Stimulated activated CD8-positive, alpha-beta memory T cell treated with anti-CD3 and anti-CD28 coated beads, Interleukin-15, amount 100 ng/mL, for 48 hours (primary cell): ENCODE measurements around the gene HAAO.

Experiments
- DNase-seq, 2 donors: peaks; one replicate each; pipeline ENCODE4 v3.0.0-alpha.2; 2020; ENCODE audit warnings: low read depth in 2 of 2

HAAO gene

DNA sequence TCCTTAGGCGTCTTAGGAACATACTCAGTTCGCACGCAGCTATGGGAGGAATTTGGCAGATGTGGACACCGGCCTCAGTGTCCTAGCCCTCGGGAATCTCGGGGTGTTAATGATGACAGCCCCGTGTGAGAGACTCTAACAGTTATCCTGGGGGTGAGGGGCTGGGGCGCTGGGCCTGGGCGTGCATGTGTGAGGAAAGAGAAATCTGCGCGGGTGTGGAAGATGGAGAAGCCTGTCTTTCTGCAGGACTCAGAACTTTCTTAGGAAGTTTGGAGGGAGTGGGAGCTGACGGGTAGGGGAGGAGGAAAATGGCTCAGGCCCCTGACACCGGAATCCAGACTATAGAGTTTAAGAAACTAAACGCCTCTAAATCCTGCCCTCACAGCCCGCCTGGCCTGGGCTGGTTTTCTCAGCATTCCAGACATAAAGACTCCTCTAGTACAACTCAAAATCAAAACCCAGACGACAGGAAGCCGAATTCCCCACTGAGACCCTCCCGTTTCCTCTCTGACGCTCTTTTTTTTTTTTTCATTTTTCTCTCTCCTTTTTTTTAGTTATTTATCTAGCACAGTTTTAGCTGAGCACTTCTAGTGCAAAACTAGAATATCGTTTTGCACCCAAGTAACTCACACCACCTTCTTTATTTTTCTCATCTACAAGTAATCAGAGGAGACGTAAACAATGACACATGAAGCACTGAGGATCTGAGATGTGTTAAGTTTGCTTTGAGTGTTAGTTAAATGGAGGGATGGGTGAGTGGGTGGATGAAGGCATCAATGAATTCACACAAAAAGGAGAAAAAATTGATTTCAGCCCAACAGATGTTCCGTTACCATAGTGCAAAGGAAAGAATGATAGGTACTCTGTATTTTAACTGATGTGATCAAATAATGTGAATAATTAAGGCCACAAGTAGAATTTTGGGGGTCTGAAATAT is 1.2 kb upstream of the HAAO start:
- DNase-seq = no peak

DNA sequence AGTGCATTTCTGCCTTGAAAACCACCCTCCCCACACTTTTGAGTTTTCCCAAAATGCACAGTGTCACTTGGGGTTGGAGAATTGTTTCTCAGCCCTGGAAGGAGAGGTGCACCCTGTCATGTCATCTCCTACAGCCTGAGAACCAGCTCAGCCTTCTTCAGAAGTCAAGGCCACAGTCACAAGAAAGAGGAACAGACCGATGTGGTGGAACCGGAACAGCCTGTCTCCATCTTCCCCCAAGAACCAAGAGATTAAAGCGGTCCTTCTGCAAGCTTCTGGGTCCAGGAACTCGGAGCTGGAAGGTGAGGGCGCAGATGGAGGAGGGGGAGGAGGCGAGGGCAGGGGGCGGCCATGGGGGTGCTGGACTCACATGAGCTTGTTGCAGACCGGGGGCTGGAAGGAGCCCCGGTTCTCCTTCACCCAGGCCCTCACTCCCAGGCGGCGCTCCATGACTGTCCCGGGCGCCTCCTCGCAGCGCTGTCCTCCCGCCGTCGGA is 248 bp downstream of the HAAO start:
- DNase-seq = no peak

- no peak for DNase-seq
These were observed 777 bp downstream of the HAAO start for GRCh38 chr2:42791606-42792005.

DNA sequence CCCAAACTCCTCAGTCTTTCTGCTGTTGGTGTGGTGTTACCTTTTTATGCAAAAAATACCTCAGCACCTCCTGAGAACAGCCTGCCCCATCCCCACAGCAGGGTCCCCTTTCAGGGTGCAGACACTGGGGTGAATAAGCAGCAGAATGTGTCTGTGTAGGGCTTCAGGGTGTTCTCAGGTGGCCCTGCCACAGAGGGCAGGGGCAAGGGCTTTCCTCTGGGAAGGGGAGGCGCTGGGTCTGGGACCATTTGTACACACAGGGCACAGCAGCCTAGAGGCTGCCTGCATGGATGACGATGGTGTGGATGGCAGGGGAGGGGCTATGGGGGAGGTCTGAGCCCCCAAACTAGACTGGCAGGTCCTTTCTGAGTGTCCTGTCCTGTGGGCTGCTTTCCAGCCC is 2.6 kb downstream of the HAAO start:
- no peak for DNase-seq

DNA sequence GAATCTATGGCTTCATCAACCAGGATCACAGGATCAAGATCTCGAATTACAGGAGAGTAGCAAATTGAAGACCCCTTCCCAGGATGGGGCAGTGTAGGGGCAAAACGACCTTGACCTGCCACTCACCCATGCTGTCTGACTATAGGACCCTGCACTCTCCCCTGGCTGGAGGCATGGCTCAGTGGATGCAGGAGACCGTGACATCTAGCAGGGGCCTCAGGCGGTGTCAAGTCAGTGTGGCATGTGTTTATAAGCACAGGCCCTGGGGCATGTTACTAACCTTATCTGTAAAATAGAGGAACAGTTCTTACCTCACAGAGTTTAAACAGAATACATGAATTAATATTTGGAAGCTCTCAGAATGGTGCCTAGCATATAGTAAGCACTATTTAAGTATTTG is 3.5 kb downstream of the HAAO start:
- no peak for DNase-seq

DNA sequence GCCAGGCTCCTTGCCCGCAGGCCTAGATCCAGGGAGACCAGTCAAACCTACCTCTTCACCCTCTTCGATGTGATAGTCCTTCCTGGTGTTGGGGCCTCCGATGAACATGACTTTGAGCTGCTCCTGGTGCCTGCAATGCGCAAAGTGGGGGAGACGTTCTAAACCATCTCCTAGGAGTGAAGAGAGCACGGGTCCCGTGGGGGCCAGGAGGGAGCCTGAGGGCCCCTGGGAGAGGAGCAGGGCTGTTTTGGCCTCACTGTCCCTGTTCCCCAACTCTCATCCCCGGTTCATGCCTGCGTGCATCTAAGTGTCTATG is 3.9 kb downstream of the HAAO start:
- no peak for DNase-seq

GRCh38 chr2:42787788-42788477 is 4.5 kb downstream of the HAAO start:
- DNase-seq = no peak

DNA sequence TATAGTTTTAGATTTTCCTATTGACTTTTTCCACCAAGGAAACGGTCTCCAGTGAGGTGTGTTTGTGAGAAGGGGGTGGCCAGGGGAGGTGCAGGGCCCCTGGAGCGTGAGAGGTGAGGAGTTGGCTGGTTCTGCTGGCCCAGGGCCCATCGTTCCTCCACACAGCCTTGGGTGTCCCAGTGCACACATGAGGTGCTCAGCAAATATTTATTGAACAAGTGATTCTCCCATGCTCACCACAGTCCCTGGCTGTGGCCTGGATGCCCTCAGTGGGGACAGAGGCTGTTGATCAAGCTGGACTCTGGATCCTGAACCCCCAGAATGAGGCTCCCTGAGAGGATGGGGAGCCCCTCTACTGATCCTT is 5.0 kb downstream of the HAAO start:
- no peak for DNase-seq

- DNase-seq = no peak
These were observed 5.6 kb downstream of the HAAO start for GRCh38 chr2:42786561-42787345.

DNA sequence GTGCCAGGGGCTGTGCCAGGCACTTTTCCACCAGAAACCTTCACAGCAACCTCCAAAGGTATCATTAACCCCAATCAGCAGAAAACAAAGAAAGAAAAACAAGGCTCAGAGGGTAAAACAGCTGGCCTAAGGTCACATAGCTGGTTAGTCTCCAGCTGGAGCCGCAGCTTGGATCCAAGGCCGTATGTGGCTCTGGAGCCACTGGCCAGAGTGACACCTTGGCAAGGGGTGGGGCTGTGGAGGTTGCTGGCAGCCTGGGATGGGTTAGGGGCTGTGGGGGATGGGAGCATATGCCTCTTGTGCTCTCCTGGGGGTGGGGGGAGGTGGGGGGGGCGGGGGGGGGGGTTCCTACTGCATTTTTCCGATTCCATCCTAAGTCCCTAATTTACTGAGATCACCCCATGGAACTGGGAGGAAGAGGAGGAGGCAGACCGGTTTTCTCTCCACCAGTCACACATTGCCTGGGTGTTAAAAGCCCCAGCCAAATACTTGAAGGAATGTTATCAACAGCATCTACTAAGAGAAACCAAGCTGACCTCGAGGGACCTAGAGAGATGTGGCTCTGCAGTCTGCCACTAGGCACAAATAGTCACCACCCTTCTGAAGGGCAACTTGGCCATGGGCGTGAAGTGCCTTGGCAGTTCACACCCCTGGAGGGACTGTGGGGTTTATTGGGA is 8.0 kb downstream of the HAAO start:
- DNase-seq = no peak

DNA sequence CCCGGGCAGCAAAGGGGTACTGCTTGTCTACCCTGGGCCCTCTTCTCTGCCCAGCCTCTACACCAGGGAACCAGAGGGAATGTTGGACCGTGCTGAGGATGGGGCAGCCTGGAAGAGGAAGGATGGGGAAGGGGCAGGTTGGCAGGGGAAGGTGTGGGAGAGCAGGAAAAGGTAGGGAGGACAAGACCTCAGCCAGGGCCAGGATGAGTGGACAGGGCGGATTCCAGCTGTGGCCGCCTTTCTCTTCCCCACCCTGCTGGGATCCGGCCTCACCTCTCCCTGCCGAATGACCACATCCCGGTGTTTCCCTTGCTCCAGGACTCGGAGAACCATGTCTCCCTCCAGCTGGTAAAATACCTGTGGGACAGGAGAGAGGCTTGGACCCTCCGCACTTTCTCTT is 8.9 kb downstream of the HAAO start:
- DNase-seq = no peak

DNA sequence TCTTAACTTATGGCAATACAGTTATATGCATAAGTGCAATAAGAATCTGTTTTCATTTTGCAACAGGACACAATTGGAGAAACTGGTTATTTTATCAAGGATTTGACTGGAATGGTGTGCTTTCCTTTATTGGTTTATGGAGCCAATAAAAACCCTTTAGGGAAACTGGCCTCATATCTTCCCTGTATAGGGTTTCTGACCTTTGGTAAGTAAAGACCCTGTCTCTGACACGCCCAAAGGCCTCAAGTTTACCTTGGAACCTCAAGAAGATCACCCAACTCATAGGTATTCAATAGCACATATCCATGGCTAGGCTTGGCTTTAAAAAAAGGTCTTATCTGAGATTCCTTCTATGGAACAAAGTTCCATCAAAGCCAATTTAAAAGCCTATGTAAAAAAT is 11.2 kb downstream of the HAAO start:
- DNase-seq = no peak

DNA sequence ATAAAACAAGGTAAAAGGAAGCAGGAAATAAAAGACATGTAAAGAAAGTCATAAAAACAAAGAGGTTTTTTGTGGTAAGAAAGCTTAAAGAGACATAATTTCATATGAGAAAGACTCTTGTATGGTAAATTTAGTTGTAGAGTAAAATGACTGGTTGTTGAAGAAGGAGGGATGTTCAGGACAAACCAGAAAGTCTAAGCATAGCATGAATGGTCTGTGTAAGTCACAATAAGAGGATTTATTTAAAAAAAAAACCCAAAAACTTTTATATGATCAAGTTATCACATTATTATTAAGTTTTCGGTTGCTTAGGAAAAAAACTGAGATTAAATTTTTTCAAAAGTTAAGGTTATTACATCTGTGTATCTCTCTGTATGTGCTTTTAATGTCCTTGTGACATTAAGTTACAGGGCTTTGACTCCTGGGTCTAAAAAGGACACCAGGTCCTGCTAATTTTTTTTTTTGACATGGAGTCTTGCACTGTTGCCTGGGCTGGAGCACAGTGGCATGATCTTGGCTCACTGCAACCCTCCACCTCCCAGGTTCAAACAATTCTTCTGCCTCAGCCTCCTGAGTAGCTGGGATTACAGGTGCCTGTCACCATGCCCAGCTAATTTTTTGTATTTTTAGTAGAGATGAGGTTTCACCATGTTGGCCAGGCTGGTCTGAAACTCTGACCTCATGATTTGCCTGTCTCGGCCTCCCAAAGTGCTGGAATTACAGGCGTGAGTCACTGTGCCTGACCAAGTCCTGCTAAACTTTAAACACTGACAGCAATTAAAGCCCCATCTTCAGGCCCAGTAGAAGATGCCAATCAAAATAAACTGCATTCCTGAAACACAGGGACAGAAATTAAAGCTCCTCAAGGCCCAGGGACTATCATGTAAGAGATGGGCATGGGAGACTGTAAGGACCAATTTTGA is 14.2 kb downstream of the HAAO start:
- no peak for DNase-seq

- no peak for DNase-seq
These were observed 16.6 kb downstream of the HAAO start for GRCh38 chr2:42775810-42776209.

GRCh38 chr2:42775186-42775585 is 17.2 kb downstream of the HAAO start:
- no peak for DNase-seq

DNA sequence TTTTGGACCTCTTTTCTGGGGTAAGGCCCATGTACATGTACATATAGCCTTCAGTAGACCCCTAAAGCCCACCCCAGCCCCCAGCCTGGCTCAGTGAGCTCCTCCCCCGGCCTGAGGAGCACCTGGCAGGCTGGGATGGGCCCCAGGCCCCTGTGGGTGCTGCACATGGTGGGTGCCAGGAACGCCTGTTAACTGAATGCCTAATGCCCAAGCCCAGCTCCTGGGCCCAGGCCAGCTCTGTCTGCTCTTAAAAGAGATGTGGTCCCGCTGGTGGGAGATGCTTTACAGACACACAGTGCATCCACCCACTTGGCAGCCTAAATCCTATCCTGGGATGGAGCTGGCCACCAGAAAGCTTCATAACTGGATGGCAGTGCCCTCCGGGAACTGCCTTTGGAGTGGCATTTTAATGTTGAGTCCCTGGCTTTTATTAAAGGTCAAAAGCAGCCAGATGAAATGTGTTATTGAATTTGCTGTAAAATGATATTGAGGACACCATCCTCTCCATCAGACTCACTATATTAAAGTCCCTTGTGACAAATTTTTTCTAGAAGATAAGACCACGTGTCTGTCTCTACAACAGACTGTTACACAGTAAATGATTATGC is 20.7 kb downstream of the HAAO start:
- DNase-seq = no peak

- no peak for DNase-seq
These were observed 21.9 kb downstream of the HAAO start for GRCh38 chr2:42770288-42771131.

DNA sequence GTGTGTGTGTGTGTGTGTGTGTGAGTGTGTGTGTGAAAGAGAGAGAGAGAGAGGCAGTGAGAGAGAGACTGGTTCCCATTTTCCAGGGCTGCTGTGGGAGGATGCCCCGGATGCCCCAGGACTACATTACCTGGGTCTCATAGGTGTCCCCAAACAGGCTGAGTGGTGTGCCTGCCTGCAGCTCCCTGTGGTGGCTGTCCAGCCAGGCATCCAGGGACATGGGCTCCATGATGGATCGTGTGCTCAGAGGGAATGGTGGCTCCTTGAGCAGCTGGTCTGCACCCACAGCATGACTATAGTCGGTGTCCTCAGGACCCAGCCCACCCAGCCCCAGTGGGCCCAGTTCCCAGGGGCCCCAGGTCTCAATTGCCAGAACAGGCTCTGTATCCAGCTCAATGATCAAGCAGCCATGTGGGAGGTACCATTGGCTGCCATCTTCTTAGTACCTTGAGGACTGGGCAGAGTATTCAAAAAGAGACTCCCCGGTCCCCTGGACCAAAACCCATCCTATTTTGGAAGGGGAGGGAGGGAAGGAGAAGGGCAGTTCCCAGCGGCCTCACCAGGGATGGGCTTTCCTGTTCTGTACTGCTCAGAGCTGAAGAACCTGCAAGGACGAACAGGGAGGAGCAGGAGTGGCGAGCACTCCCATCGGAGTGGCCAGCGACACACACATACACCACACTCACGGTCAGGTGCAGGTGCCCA is 22.6 kb downstream of the HAAO start:
- DNase-seq = no peak
